GM20000 (cell line): Measurements from ENCODE around the gene NAALAD2.
"Not testable (repeated sequence)": the region's sequence is repeated elsewhere in the genome, so short reads cannot be mapped to it uniquely, and the experiment has no call there.

ENCODE experiments used
- DNase-seq: peaks from one replicate; pipeline ENCODE4 v3.0.0; 2012; ENCODE audit warnings: low spot score
- CTCF ChIP-seq: IDR thresholded peaks from 2 replicates; pipeline ENCODE4 v1.5.1; 2012; ENCODE audit warnings: mild to moderate bottlenecking, control low read depth; ENCODE audit errors: extremely low read depth, missing control alignments

Gene NAALAD2

GRCh38 chr11:90124946-90125345, 9.5 kb upstream of the NAALAD2 start:
- TF ChIP-seq CTCF = no peak
- DNase-seq = no peak

- no peak for DNase-seq
- no peak for TF ChIP-seq CTCF
Measured at GRCh38 chr11:90133560-90134477, 644 bp upstream of the NAALAD2 start.

GRCh38 chr11:90135016-90135415, 553 bp downstream of the NAALAD2 start:
- DNase-seq = no peak
- no peak for TF ChIP-seq CTCF

DNA sequence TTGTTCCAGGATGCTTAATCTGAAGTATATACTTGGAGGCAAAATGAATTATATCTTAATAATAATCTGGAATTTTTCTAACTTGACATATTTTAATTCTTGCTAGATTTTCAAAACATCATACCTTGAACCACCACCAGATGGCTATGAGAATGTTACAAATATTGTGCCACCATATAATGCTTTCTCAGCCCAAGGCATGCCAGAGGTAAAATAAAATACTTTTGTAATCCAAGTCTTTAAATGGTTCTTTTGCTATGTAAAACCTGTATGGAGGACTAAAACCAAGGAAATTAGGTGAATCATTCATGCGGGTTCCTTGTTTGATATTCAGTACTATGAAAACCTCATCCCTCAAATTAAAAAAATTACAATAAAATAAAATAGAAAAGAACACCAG, 14.4 kb downstream of the NAALAD2 start:
- no peak for TF ChIP-seq CTCF
- DNase-seq = no peak

- DNase-seq = not testable (repeated sequence)
Measured at GRCh38 chr11:90166982-90167573, 32.6 kb downstream of the NAALAD2 start.

DNA sequence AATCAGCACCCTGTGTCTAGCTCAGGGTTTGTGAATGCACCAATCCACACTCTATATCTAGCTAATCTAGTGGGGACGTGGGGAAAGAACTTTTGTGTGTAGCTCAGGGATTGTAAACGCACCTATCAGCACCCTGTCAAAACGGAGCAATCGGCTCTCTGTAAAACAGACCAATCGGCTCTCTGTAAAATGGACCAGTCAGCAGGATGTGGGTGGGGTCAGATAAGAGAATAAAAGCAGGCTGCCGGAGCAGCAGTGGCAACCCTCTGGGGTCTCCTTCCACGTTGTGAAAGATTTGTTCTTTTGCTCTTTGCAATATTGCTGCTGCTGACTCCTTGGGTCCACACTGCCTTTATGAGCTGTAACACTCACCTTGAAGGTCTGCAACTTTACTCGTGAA, 33.2 kb downstream of the NAALAD2 start:
- not testable (repeated sequence) for DNase-seq

DNA sequence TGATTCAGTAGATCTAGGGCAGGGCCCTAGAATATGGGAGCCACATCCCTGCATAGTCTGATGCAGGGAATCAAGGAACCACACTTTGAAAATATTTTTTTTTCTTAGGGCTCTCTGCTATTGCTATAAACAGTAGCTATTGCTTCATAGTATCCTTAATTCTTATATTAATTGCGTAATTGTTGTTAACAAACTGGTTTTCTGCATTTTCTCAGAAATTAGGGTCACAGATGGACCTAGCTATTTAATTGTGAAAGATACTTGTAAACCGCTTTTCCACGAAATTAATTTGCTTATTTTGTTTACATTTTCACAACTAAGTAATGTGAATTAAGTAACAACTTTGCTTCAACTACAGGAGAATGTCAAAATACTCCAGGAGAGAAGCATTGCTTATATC, 34.1 kb downstream of the NAALAD2 start:
- DNase-seq = no peak
- TF ChIP-seq CTCF = no peak

- DNase-seq = no peak
- TF ChIP-seq CTCF = no peak
Measured at GRCh38 chr11:90171359-90171758, 36.9 kb downstream of the NAALAD2 start.
